GM12864 (cell line): Measurements from ENCODE around the gene C12orf75.

Source experiments
- DNase-seq: peaks from one replicate; pipeline ENCODE4 v3.0.0-alpha.2; 2011; ENCODE audit warnings: low read depth
- H3K4me3 ChIP-seq: 2 replicates; pipeline ENCODE4 v1.5.1; 2011; ENCODE audit warnings: mild to moderate bottlenecking, low read depth, low read length, control low read depth
- TF ChIP-seq, protein P1 (sequence below): IDR thresholded peaks from 2 replicates; pipeline ENCODE4 v1.5.1; 2011; ENCODE audit warnings: low read depth, mild to moderate bottlenecking, moderate library complexity, low read length, control low read depth, inconsistent platforms; ENCODE audit errors: missing control alignments

The C12orf75 gene

DNA sequence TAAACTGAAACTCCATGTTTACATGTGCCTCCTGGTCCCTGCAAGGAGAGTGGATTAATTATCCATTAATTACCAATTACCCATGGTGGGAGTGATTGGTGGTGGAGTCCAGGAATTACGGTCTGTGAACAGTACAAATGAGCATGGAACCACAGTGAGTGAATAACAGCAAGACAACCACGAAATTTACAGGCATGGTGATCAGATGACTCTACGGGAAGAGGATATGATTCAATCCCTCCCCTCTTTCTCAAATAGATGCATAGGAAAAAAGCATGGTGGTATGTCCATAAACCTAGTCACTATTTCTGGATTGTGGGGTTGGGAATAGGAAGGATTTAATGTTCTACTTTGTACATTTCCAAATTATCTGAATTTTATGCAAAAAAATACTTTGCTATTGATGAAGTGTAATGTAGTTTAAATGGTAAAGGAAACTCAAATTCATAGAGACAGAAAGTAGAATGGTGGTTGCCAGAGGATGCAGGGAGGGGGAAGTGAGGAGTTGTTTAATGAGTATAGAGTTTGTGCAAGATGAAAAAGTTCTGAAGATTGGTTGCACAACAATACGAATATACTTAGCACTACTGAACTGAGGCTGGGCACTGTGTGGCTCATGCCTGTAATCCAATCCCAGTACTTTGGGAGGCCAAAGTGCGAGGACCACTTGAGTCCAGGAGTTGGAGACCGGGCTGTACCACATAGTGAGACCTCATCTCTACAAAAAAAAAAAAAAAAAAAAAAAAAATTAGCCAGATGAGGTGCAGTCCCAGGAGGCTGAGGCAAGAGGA, 41.2 kb upstream of the C12orf75 start:
- DNase-seq: no peak
- TF ChIP-seq, protein P1, sequence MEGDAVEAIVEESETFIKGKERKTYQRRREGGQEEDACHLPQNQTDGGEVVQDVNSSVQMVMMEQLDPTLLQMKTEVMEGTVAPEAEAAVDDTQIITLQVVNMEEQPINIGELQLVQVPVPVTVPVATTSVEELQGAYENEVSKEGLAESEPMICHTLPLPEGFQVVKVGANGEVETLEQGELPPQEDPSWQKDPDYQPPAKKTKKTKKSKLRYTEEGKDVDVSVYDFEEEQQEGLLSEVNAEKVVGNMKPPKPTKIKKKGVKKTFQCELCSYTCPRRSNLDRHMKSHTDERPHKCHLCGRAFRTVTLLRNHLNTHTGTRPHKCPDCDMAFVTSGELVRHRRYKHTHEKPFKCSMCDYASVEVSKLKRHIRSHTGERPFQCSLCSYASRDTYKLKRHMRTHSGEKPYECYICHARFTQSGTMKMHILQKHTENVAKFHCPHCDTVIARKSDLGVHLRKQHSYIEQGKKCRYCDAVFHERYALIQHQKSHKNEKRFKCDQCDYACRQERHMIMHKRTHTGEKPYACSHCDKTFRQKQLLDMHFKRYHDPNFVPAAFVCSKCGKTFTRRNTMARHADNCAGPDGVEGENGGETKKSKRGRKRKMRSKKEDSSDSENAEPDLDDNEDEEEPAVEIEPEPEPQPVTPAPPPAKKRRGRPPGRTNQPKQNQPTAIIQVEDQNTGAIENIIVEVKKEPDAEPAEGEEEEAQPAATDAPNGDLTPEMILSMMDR: no peak

GRCh38 chr12:105291531-105291930, 39.0 kb upstream of the C12orf75 start:
- H3K4me3 ChIP-seq: no peak overlapping the region
- TF ChIP-seq, protein P1: no peak
- DNase-seq: no peak

More for the DNA sequence above, 41.2 kb upstream of the C12orf75 start:
- no peak overlapping the region for H3K4me3 ChIP-seq

- TF ChIP-seq, protein P1: no peak
- H3K4me3 ChIP-seq: no peak overlapping the region
- DNase-seq: no peak
Measured at GRCh38 chr12:105292705-105293104, 37.8 kb upstream of the C12orf75 start.

GRCh38 chr12:105293187-105293586, 37.3 kb upstream of the C12orf75 start:
- TF ChIP-seq, protein P1: no peak
- no peak overlapping the region for H3K4me3 ChIP-seq
- DNase-seq: no peak

DNA sequence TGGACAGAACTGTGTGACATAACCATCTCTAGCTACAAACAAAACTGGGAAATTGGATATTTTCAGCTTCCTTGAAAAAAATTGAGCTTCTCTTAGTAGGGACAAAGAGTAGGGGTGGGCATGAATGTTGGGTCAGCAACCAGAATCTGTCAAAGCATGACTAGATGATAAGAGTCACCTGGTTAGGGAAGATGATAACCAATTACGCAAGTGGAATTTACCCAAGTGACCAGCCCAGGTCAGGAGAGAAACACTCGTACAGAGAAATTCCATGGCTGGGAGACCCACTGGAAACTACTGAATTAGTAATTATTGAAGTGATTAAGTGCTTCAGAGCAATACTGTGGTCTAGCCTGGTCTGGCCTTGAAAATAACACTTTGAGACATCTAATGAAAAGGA, 36.3 kb upstream of the C12orf75 start:
- H3K4me3 ChIP-seq: no peak overlapping the region
- TF ChIP-seq, protein P1: no peak
- no peak for DNase-seq

DNA sequence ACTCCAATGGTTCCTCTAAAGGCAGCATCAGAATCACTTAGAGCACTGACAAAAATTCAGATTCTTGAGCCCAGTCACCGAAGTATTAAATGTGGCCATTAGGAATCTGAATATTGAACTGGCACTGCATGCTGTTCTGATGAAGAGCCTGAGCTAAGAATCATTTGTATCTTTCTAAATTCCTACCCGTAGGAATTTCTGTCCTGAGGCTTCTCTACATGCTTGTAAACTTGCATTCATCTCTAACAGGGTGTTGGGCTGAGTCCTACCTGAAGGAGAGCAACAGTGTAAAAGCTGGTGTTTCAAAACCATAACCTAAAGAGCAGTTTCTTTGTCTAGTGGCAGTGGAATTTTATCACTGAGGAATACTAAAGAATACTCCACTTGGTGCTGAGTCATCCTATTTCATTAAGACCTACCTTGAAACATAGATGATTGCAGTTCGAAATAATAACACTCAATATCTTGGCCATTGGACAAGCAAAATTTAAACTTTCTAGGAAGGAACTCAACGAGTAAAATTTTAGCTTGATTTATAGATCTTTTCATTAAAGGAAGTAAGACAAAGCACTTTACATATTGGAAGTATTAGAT, 35.5 kb upstream of the C12orf75 start:
- no peak overlapping the region for H3K4me3 ChIP-seq
- TF ChIP-seq, protein P1: no peak
- no peak for DNase-seq
